ENCODE measurements around the gene ACOT8.
"Not testable (repeated sequence)": the region's sequence is repeated elsewhere in the genome, so short reads cannot be mapped to it uniquely, and the experiment has no call there.

DNA sequence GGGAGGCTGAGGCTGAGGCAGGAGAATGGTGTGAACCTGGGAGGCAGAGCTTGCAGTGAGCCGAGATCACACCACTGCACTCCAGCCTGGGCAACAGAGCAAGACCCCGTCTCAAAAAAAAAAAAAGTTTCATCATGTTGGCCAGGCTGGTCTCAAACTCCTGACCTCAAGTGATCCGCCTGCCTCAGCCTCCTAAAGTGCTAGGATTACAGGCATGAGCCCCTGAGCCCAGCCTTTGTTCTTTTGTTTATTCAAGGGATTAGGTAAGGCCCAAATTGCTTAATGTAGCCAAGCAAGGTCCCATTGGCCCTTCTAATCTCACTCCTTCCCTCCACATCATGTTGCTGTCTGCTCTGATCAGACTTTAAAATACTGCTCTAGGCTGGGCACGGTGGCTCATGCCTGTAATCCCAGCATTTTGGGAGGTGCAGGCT, 27.5 kb downstream of the ACOT8 start:
- TF ChIP-seq RCOR1 (IDR thresholded peaks at IDR 0.05; ENCODE audit: insufficient replicate concordance, low read length); SMC3 (IDR thresholded peaks at IDR 0.05; ENCODE audit: low read depth, low read length); RAD21 (IDR thresholded peaks at IDR 0.05; ENCODE audit: low read length); POLR2A (IDR thresholded peaks at IDR 0.05; ENCODE audit: low read depth, low read length); CEBPB (IDR thresholded peaks at IDR 0.05; ENCODE audit: low read depth, low read length); MAZ (IDR thresholded peaks at IDR 0.05; ENCODE audit: borderline replicate concordance, low read depth, low read length); CHD1 (IDR thresholded peaks at IDR 0.05; ENCODE audit: low read depth, low read length); MAFK (IDR thresholded peaks at IDR 0.05; ENCODE audit: low read depth, low read length); BHLHE40 (IDR thresholded peaks at IDR 0.05; ENCODE audit: low read depth, low read length); MXI1 (IDR thresholded peaks at IDR 0.05; ENCODE audit: borderline replicate concordance, low read depth, low read length); FOS (IDR thresholded peaks at IDR 0.05; ENCODE audit: low read depth, low read length): not testable (repeated sequence)
- TF ChIP-seq, protein P1, sequence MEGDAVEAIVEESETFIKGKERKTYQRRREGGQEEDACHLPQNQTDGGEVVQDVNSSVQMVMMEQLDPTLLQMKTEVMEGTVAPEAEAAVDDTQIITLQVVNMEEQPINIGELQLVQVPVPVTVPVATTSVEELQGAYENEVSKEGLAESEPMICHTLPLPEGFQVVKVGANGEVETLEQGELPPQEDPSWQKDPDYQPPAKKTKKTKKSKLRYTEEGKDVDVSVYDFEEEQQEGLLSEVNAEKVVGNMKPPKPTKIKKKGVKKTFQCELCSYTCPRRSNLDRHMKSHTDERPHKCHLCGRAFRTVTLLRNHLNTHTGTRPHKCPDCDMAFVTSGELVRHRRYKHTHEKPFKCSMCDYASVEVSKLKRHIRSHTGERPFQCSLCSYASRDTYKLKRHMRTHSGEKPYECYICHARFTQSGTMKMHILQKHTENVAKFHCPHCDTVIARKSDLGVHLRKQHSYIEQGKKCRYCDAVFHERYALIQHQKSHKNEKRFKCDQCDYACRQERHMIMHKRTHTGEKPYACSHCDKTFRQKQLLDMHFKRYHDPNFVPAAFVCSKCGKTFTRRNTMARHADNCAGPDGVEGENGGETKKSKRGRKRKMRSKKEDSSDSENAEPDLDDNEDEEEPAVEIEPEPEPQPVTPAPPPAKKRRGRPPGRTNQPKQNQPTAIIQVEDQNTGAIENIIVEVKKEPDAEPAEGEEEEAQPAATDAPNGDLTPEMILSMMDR (conservative IDR thresholded peaks at IDR 0.05; ENCODE audit: low read depth, low read length): not testable (repeated sequence)

All from IMR-90 (cell line).